ELR (cell line): ENCODE data around the gene KIF26B.
"Not testable (repeated sequence)": the region's sequence is repeated elsewhere in the genome, so short reads cannot be mapped to it uniquely, and the experiment has no call there.

Experiments used
- DNase-seq: peaks from one replicate; pipeline ENCODE4 v3.0.0-alpha.2; 2015; ENCODE audit warnings: low read depth

The KIF26B gene

GRCh38 chr1:245652660-245653427, 498.1 kb downstream of the KIF26B start:
- DNase-seq = no peak

GRCh38 chr1:245654460-245655050, 499.8 kb downstream of the KIF26B start:
- DNase-seq = no peak

- DNase-seq = no peak
Measured at GRCh38 chr1:245656189-245656717, 501.5 kb downstream of the KIF26B start.

DNA sequence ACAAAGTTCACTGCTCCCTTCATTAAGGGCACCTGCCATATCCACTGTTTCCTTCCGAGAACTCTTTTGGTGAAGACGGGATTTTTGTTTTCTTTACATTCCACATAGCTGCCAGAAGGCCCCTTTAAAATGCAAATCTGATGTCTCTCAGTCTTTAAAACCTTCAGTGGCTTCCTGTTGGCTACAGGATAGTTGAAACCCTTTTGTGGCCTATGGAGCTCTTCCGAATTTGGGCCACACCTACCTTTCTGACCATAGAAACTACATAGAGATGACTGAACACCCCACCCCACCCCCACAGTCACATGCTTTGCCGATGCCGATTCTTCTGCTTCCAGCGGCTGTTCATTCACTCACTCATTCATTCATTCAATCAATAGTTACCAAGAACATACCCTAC, 502.6 kb downstream of the KIF26B start:
- no peak for DNase-seq

- no peak for DNase-seq
Measured at GRCh38 chr1:245663373-245663772, 508.6 kb downstream of the KIF26B start.

DNA sequence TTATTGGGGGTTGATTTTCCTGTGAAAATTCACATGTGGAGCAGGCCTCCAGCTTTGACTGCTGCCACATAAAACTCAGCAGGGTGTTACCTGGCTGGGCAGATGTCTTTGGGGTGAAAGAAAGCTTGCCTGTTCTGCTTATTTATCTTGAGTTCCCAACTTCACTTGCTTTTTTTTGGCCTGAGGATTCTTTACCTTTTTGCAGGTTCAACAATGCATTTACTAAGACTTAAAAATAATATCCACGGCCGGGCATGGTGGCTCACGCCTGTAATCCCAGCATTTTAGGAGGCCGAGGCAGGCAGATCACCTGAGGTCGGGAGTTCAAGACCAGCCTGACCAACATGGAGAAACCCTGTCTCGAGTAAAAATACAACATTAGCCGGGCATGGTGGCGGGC, 509.1 kb downstream of the KIF26B start:
- DNase-seq = no peak

- no peak for DNase-seq
Measured at GRCh38 chr1:245666412-245666811, 511.6 kb downstream of the KIF26B start.

GRCh38 chr1:245671349-245671748, 516.6 kb downstream of the KIF26B start:
- DNase-seq = no peak

GRCh38 chr1:245671966-245672767, 517.4 kb downstream of the KIF26B start:
- no peak for DNase-seq

DNA sequence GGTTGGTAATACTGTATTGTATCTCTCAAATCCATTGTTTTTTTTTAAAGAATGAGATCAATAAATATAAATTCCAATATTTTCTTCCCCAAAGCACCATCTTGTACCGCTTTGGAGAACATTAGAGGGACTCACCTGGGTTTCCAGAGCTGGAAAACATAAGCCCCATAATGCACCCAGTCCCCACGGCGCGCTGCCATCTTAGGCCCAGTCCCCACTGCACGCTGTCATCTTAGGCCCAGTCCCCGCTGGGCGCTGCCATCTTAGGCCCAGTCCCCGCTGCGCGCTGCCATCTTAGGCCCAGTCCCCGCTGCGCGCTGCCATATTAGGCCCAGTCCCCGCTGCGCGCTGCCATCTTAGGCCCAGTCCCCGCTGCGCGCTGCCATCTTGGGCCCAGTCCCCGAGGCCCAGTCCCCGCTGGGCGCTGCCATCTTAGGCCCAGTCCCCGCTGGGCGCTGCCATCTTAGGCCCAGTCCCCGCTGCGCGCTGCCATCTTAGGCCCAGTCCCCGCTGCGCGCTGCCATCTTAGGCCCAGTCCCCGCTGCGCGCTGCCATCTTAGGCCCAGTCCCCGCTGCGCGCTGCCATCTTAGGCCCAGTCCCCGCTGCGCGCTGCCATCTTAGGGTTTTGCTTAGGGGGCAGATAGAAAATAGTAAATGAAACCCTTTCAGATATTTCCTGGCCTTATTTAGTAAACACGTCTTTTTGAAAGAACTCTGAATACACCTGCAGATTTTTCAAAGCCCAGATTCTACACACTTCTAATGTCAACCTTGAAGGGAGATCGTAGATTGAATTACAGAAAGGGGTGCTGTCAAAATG, 518.3 kb downstream of the KIF26B start:
- DNase-seq = not testable (repeated sequence)

GRCh38 chr1:245673881-245674414, 519.2 kb downstream of the KIF26B start:
- DNase-seq = peak; percentile 2

DNA sequence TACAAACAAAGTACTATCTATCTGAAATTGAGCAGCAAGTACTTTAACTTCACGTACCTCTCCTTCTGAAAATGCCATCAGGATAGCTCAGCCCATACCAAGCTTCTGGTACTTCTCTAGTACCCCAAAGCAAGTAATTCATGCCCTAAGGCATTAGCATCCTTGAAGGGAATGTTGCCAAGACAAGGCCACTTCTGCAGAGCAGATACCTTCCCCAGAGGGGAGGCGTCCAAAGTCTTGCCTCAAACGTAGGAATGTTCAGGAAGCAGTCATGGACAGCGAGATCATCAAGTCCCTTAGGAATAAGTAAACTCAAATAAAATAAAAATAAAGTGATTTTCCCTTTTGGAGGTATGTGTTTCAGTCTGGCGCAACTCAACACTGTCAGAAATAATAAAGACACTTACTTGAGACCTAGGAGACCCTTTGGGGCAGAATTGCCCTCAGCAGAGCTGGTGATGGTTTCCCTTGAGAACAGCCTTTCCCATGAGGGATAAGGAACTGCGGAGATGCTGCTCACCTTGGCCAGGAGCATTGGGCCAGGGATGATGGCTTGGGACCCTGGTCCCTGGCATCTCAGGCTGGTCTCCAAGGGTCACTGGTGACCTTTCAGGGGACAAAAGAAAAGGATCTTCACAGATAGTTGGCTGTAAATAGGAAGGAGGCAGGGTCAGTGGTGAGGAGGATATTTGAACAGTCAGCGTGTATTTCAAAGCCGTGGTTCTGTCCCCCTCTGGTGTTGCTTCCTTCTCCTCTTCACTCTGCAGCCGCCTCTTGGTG, 522.9 kb downstream of the KIF26B start:
- no peak for DNase-seq

- no peak for DNase-seq
Measured at GRCh38 chr1:245678860-245679411, 524.2 kb downstream of the KIF26B start.

- DNase-seq = no peak
Measured at GRCh38 chr1:245679821-245680780, 525.3 kb downstream of the KIF26B start.

DNA sequence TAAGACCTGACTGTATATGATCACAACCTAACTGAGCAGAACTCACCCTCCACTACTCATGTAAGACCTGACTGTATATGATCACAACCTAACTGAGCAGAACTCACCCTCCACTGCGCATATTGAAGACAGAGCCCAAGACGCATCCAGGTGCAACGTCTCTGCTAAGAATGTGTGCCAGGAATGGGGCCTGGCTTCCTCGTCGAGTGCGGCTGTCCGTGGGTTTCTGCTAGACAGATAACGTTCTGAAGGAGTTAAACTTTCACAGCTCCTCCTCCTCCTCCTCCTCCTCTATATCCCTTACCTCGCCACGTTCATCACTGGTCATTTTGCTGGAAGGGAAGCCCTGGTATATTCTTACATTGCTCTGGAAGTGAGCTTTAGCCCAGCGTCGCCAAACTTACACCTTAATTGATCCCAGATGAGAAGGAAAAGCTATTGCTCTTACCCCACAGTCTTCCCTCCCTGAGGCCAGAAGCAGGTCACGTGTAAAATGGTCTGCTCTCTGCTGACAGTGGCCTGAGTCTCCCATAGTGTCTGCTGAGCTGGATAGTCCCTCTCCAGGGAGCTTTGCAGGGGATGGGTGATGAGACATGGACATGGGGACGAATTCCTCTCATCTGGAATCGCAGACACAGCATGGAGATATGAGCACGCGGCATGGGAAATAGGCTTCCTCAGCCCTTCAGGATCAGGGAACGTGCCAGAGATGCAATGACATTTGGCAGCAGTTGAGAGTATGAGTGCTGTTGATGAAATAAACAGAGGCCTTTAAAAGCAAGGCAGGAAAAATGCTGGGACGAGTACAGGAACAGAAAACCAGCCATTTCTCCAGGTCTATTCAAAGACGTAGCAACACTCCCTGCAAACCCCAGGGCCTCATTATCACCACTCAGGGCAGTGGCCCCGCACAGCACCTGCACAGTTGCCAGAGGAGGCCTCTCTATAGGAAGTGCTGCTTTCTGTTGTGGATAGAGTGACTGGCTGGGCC, 528.1 kb downstream of the KIF26B start:
- DNase-seq = no peak

DNA sequence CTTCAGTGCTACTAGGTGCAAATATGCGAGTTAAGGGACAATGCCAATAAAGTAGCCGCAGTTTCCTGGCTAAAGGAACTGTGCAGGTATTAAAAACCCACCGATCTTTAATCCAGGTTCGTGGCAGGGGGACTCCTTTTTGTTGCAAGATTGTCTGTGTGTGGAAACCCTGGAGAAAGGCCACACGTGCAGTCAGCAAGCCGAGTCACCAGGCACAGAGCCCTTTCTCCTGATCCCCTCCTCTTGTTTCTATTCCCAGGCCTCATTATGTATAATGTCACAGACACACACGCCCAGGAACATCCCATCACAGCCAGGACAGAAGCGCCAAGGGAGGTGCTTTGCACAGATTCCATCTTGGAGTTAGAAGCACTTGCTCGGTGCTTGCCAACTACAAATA, 528.9 kb downstream of the KIF26B start:
- DNase-seq = no peak

GRCh38 chr1:245684166-245684565, 529.4 kb downstream of the KIF26B start:
- DNase-seq = no peak

DNA sequence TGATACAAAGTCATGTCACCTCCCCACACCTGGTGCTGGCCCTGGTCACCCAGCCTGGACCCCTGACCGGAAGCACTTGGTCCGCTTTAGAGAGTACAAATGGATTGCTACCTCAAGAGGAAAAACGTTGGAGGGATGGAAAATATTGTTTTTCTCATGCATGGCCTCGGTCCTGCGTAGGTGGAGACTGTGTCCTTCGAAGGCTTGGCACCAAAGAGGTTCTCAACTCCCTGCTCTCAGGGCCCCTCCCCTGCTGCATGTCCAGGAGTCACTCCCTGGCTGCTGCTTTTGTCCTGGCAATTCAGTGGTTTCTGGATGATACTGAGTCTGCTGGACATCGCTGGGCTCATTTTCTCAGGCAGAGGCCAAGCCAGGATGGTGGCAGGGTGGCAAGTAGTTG, 529.8 kb downstream of the KIF26B start:
- no peak for DNase-seq
